ENCODE measurements around the gene CSRNP2.

DNA sequence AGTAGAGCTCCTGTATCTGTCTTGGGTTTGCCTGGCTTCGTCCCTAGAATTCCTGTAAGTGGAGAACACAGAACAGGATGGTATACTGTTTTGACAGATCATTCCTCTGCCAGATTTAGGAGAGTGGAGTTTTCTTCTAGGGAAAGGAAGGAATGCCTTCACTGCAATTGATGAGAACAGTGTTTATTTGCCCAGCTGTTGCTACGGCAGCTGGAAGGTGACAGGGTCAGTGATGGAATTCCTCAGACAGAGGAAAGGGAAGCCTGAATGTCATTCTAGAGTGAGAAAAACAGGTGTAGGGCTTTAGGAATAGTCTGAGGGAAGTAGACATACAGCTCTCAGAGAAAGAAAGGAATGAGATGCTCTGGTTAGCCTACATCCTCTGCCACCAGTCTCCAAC lies 11.7 kb downstream of the CSRNP2 start:
- TF ChIP-seq, protein P1, sequence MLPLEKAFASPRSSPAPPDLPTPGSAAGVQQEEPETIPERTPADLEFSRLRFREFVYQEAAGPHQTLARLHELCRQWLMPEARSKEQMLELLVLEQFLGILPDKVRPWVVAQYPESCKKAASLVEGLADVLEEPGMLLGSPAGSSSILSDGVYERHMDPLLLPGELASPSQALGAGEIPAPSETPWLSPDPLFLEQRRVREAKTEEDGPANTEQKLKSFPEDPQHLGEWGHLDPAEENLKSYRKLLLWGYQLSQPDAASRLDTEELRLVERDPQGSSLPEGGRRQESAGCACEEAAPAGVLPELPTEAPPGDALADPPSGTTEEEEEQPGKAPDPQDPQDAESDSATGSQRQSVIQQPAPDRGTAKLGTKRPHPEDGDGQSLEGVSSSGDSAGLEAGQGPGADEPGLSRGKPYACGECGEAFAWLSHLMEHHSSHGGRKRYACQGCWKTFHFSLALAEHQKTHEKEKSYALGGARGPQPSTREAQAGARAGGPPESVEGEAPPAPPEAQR (CRISPR knock-in tag; IDR thresholded peaks at IDR 0.05) = no peak
- TF ChIP-seq NR3C1 (CRISPR knock-in tag; conservative IDR thresholded peaks at IDR 0.05; ENCODE audit: low read depth) = no peak
- TF ChIP-seq, protein P2, sequence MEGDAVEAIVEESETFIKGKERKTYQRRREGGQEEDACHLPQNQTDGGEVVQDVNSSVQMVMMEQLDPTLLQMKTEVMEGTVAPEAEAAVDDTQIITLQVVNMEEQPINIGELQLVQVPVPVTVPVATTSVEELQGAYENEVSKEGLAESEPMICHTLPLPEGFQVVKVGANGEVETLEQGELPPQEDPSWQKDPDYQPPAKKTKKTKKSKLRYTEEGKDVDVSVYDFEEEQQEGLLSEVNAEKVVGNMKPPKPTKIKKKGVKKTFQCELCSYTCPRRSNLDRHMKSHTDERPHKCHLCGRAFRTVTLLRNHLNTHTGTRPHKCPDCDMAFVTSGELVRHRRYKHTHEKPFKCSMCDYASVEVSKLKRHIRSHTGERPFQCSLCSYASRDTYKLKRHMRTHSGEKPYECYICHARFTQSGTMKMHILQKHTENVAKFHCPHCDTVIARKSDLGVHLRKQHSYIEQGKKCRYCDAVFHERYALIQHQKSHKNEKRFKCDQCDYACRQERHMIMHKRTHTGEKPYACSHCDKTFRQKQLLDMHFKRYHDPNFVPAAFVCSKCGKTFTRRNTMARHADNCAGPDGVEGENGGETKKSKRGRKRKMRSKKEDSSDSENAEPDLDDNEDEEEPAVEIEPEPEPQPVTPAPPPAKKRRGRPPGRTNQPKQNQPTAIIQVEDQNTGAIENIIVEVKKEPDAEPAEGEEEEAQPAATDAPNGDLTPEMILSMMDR (IDR thresholded peaks at IDR 0.05) = no peak
